B cell (primary cell): Measurements from ENCODE around the gene SLC6A20.

Experiments used
- EZH2 ChIP-seq: IDR thresholded peaks from 2 replicates; pipeline ENCODE4 v1.6.1; 2012; ENCODE audit warnings: borderline replicate concordance, low read depth, mild to moderate bottlenecking, moderate library complexity, low read length; ENCODE audit not compliant: insufficient read depth, poor library complexity, severe bottlenecking
- TF ChIP-seq, protein P1 (sequence below): fragments of 200-600 bp; IDR thresholded peaks from one replicate; pipeline ENCODE4 v1.8.0; 2022; ENCODE audit warnings: antibody characterized with exemption, mild to moderate bottlenecking

DNA sequence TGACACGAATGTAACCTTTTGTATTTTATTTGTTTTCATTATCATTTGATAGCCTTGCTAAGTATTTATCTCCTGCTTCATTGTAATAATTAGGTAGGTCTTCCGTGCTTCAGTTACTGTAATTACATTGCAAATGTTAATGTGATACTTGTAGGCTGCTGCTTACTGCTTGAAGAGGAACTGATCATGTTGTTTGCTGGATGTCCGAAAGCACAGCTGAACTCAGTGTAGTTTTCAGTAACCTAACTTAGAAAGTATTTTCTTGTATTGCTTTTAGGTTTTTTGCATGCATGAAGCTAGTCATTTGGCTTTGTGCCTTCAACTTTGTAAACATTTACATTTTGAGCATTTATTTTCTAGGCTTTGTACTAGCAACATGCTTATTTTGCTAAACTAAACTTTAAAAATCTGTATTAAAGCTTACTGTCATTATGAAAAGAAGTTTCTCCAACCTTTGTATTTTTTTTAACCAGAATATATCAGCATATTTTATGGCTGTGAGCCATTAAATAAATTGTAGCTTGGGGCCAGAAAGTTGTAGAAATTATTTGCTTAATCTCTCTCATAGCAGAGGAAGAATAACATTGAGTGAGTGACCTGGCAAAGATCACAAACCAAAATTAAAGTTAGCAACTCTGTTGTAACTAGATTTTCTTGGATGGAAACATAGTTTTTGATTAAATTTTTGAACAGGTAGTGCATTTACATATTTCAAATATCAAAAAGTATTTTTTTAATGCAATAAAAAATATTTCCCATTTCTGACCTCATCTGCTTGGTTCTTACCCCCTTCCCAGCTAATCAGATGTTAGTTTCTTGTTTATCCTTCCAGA lies 76.5 kb downstream of the SLC6A20 start:
- TF ChIP-seq, protein P1, sequence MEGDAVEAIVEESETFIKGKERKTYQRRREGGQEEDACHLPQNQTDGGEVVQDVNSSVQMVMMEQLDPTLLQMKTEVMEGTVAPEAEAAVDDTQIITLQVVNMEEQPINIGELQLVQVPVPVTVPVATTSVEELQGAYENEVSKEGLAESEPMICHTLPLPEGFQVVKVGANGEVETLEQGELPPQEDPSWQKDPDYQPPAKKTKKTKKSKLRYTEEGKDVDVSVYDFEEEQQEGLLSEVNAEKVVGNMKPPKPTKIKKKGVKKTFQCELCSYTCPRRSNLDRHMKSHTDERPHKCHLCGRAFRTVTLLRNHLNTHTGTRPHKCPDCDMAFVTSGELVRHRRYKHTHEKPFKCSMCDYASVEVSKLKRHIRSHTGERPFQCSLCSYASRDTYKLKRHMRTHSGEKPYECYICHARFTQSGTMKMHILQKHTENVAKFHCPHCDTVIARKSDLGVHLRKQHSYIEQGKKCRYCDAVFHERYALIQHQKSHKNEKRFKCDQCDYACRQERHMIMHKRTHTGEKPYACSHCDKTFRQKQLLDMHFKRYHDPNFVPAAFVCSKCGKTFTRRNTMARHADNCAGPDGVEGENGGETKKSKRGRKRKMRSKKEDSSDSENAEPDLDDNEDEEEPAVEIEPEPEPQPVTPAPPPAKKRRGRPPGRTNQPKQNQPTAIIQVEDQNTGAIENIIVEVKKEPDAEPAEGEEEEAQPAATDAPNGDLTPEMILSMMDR = no peak
- TF ChIP-seq EZH2 = no peak
